Thyroid gland (tissue), 4 donors: ENCODE measurements around the gene PRRG4.

ENCODE experiments used
- POLR2A ChIP-seq, 2 donors: fragments of 450-650 bp; IDR thresholded peaks; one replicate each; pipeline ENCODE4 v1.6.1; 2017; ENCODE audit warnings: antibody characterized with exemption in 2 of 2, mild to moderate bottlenecking in 2 of 2, moderate library complexity in 1 of 2
- TF ChIP-seq, protein P1 (sequence below), 6 experiments: fragments of 200-600 bp in 3 of 6; fragments of 450-650 bp in 3 of 6; sonication (generic) in 3 of 6; IDR thresholded peaks; one replicate each; pipeline ENCODE4 v1.5.1; 2016 to 2019; ENCODE audit warnings: antibody characterized with exemption in 6 of 6, mild to moderate bottlenecking in 2 of 6, inconsistent platforms in 1 of 6, moderate library complexity in 1 of 6

DNA sequence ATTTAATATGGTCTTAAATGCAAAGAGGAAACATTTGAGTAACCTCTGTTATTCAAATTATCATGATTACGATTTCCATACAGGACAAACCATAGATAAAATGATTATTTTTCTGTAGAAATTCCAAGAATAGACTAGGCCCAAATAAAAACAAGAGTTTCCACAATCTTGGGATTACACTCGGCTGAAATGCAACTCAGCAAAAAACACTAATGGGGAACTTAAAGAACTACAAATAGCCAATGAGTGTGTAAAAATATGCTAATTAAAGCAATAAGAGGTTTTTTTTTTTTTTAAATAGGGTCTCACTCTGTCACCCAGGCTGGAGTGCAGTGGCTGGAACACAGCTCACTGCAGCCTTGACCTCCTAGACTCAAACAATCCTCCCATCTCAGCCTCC is 10.5 kb upstream of the PRRG4 start:
- TF ChIP-seq, protein P1, sequence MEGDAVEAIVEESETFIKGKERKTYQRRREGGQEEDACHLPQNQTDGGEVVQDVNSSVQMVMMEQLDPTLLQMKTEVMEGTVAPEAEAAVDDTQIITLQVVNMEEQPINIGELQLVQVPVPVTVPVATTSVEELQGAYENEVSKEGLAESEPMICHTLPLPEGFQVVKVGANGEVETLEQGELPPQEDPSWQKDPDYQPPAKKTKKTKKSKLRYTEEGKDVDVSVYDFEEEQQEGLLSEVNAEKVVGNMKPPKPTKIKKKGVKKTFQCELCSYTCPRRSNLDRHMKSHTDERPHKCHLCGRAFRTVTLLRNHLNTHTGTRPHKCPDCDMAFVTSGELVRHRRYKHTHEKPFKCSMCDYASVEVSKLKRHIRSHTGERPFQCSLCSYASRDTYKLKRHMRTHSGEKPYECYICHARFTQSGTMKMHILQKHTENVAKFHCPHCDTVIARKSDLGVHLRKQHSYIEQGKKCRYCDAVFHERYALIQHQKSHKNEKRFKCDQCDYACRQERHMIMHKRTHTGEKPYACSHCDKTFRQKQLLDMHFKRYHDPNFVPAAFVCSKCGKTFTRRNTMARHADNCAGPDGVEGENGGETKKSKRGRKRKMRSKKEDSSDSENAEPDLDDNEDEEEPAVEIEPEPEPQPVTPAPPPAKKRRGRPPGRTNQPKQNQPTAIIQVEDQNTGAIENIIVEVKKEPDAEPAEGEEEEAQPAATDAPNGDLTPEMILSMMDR (IDR thresholded peaks at IDR 0.05) = no peak
- TF ChIP-seq POLR2A (IDR thresholded peaks at IDR 0.05) = no peak
